HL-60 (cell line): ENCODE data around the gene PGLYRP1.

Experiments used
- GABPA ChIP-seq: IDR thresholded peaks from 2 replicates; pipeline ENCODE4 v1.6.1; 2012; ENCODE audit warnings: low read depth
- POLR2AphosphoS5 ChIP-seq: IDR thresholded peaks from 2 replicates; pipeline ENCODE4 v1.6.1; 2012; ENCODE audit warnings: low read depth
- SPI1 ChIP-seq: IDR thresholded peaks from 2 replicates; pipeline ENCODE4 v1.6.1; 2012; ENCODE audit warnings: low read depth, mild to moderate bottlenecking, borderline replicate concordance
- TF ChIP-seq, protein P1 (sequence below): IDR thresholded peaks from one replicate; pipeline ENCODE4 v1.5.1; 2011; ENCODE audit warnings: low read length, control low read depth, inconsistent platforms; ENCODE audit not compliant: insufficient read depth
- TF ChIP-seq, protein P2 (sequence below): IDR thresholded peaks from 2 replicates; pipeline ENCODE4 v1.6.1; 2012; ENCODE audit warnings: low read depth; ENCODE audit not compliant: insufficient replicate concordance

DNA sequence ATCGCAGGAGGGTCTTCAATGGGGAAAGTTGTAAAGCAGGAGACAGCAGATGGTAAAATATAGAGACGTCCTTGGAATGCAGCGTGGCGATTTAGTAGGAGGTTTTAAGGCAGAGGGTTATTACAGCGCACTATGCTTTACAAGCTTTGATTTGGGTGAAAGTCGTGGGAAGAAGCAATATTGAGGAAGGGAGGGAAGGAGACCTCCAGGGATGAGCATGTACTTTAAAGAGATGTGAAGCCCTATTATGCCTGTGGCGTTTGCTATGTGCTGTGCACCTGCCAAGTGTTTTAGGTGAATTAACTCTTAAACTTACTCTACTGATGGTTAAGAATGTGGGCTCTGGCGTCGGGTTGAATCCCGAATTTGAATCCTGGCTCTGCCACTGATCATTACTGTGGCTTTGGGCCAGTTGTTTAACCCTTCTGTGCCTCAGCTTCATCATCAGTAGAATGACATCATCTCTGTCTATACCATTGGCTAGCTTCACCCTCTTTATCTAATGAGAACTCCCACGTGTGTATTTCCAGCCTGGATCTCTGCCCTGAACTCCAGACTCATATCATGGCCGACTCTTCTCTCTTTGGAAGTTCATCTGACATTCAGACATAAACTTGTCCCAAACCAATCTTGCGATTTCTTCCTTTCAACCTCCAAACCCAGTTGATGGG, 27.0 kb downstream of the PGLYRP1 start:
- TF ChIP-seq, protein P1, sequence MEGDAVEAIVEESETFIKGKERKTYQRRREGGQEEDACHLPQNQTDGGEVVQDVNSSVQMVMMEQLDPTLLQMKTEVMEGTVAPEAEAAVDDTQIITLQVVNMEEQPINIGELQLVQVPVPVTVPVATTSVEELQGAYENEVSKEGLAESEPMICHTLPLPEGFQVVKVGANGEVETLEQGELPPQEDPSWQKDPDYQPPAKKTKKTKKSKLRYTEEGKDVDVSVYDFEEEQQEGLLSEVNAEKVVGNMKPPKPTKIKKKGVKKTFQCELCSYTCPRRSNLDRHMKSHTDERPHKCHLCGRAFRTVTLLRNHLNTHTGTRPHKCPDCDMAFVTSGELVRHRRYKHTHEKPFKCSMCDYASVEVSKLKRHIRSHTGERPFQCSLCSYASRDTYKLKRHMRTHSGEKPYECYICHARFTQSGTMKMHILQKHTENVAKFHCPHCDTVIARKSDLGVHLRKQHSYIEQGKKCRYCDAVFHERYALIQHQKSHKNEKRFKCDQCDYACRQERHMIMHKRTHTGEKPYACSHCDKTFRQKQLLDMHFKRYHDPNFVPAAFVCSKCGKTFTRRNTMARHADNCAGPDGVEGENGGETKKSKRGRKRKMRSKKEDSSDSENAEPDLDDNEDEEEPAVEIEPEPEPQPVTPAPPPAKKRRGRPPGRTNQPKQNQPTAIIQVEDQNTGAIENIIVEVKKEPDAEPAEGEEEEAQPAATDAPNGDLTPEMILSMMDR: no peak
- TF ChIP-seq POLR2AphosphoS5: no peak; the same call in 1 of the 2 replicates
- TF ChIP-seq, protein P2, sequence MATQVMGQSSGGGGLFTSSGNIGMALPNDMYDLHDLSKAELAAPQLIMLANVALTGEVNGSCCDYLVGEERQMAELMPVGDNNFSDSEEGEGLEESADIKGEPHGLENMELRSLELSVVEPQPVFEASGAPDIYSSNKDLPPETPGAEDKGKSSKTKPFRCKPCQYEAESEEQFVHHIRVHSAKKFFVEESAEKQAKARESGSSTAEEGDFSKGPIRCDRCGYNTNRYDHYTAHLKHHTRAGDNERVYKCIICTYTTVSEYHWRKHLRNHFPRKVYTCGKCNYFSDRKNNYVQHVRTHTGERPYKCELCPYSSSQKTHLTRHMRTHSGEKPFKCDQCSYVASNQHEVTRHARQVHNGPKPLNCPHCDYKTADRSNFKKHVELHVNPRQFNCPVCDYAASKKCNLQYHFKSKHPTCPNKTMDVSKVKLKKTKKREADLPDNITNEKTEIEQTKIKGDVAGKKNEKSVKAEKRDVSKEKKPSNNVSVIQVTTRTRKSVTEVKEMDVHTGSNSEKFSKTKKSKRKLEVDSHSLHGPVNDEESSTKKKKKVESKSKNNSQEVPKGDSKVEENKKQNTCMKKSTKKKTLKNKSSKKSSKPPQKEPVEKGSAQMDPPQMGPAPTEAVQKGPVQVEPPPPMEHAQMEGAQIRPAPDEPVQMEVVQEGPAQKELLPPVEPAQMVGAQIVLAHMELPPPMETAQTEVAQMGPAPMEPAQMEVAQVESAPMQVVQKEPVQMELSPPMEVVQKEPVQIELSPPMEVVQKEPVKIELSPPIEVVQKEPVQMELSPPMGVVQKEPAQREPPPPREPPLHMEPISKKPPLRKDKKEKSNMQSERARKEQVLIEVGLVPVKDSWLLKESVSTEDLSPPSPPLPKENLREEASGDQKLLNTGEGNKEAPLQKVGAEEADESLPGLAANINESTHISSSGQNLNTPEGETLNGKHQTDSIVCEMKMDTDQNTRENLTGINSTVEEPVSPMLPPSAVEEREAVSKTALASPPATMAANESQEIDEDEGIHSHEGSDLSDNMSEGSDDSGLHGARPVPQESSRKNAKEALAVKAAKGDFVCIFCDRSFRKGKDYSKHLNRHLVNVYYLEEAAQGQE: no peak
- TF ChIP-seq GABPA: no peak
- TF ChIP-seq SPI1: no peak
